Tibial nerve (tissue), 4 donors: Measurements from ENCODE around the gene MFAP3L. TPM values are rescaled to one million over a fixed set of nuclear protein-coding genes. Genes with fewer than 3 reads are reported as not detected.

Experiments
- DNase-seq, 2 donors: peaks; one replicate each; pipeline ENCODE4 v3.0.0-alpha.2; 2019; ENCODE audit warnings: low spot score in 2 of 2
- H3K27ac ChIP-seq, 4 donors: fragments of 200-600 bp; sonication (generic) in 3 of 4; one replicate each; pipeline ENCODE4 v1.5.1; 2017 to 2019; ENCODE audit warnings: mild to moderate bottlenecking in 1 of 4
- H3K27me3 ChIP-seq, 2 donors: fragments of 200-600 bp; sonication (generic) in 1 of 2; one replicate each; pipeline versions ENCODE4 v1.5.1 to v1.6.0; 2017 to 2019
- H3K36me3 ChIP-seq, 3 donors: fragments of 200-600 bp; sonication (generic); one replicate each; pipeline ENCODE4 v1.5.1; 2018 to 2019
- H3K4me1 ChIP-seq, 4 donors: fragments of 200-600 bp; sonication (generic) in 3 of 4; one replicate each; pipeline ENCODE4 v1.5.1; 2017 to 2019
- H3K4me3 ChIP-seq, 4 donors: fragments of 200-600 bp; sonication (generic) in 3 of 4; one replicate each; pipeline ENCODE4 v1.5.1; 2017 to 2019; ENCODE audit warnings: mild to moderate bottlenecking in 1 of 4, moderate library complexity in 1 of 4
- H3K9me3 ChIP-seq, 4 donors: fragments of 200-600 bp; sonication (generic) in 3 of 4; one replicate each; pipeline ENCODE4 v1.5.1; 2017 to 2019
- CTCF ChIP-seq, 5 experiments: fragments of 200-600 bp in 3 of 5; fragments of 450-650 bp in 2 of 5; sonication (generic) in 3 of 5; IDR thresholded peaks; one replicate each; pipeline ENCODE4 v1.5.1; 2016 to 2019; ENCODE audit warnings: antibody characterized with exemption in 5 of 5, mild to moderate bottlenecking in 3 of 5, moderate library complexity in 2 of 5
- EP300 ChIP-seq, 2 donors: sonication (generic); formaldehyde crosslinking; IDR thresholded peaks; one replicate each; pipeline ENCODE4 v1.6.1; 2017; ENCODE audit warnings: antibody characterized with exemption in 2 of 2, mild to moderate bottlenecking in 1 of 2
- POLR2A ChIP-seq, 2 donors: fragments of 450-650 bp; IDR thresholded peaks; one replicate each; pipeline ENCODE4 v1.6.1; 2017; ENCODE audit warnings: antibody characterized with exemption in 2 of 2, mild to moderate bottlenecking in 2 of 2, moderate library complexity in 2 of 2
- WGBS, 2 donors: methylation state at CpG; one replicate each; pipeline ENCODE4 v1.1.5; 2018; 5-methylcytosine and 5-hydroxymethylcytosine counted together
- total RNA-seq, 4 donors: library from RNA; depleted of rRNA; stranded (reverse); fragments of >200 nt; gene quantifications; one replicate each; pipeline ENCODE4 v1.1.0, GENCODE V29; 2016

MFAP3L gene
- total RNA-seq, 4 donors from 2014 or later, result 15.3 to 37.4 (median 21.2) TPM

- Histone ChIP-seq H3K27me3 (no peaks in the 10 kb centered on the region), H3K4me3 (no peak overlapping the region), H3K27ac (no peak overlapping the region), H3K4me1 (no peaks in the 10 kb centered on the region), H3K36me3 (no peaks in the 10 kb centered on the region), H3K9me3 (no peaks in the 10 kb centered on the region)
- TF ChIP-seq EP300 (IDR thresholded peaks at IDR 0.05) (no peak), POLR2A (IDR thresholded peaks at IDR 0.05) (no peak)
- WGBS, 2 donors, result 53 to 61% methylated on average over 1 of the region's 1 CpG
- DNase-seq, result no peak
Observed at GRCh38 chr4:170035231-170035630, 9.0 kb upstream of the MFAP3L start.

- Histone ChIP-seq H3K4me3 (no peak overlapping the region), H3K4me1 (no peaks in the 10 kb centered on the region), H3K27ac (no peak overlapping the region), H3K27me3 (no peaks in the 10 kb centered on the region), H3K36me3 (no peaks in the 10 kb centered on the region), H3K9me3 (no peaks in the 10 kb centered on the region)
- 51 to 59% methylated on average over 2 of the region's 2 CpGs for WGBS, 2 donors
- TF ChIP-seq POLR2A (IDR thresholded peaks at IDR 0.05), result no peak
- TF ChIP-seq EP300 (IDR thresholded peaks at IDR 0.05), result no peak
- no peak for TF ChIP-seq CTCF (IDR thresholded peaks at IDR 0.05)
- no peak for DNase-seq
Observed at GRCh38 chr4:170033999-170034398, 7.8 kb upstream of the MFAP3L start.

GRCh38 chr4:170030121-170030520 lies 3.9 kb upstream of the MFAP3L start:
- Histone ChIP-seq H3K4me3 (no peak overlapping the region), H3K36me3 (no peaks in the 10 kb centered on the region), H3K27ac (no peak overlapping the region), H3K4me1 (peaks cover 0 to 13% (median 2%) of the 10 kb centered on the region in 4 donors), H3K27me3 (no peaks in the 10 kb centered on the region), H3K9me3 (no peaks in the 10 kb centered on the region)
- DNase-seq, result no peak
- 21 to 22% methylated on average over 1 of the region's 1 CpG for WGBS, 2 donors
- TF ChIP-seq POLR2A (IDR thresholded peaks at IDR 0.05), result no peak
- no peak for TF ChIP-seq EP300 (IDR thresholded peaks at IDR 0.05)
- no peak for TF ChIP-seq CTCF (IDR thresholded peaks at IDR 0.05)

GRCh38 chr4:170027181-170027829 lies 1.1 kb upstream of the MFAP3L start:
- Histone ChIP-seq H3K27me3 (no peaks in the 10 kb centered on the region), H3K27ac (peak overlapping the region; percentile 76 to 94 (median 88)), H3K9me3 (no peaks in the 10 kb centered on the region), H3K4me1 (peaks cover 0 to 16% (median 2%) of the 10 kb centered on the region in 4 donors), H3K4me3 (peak overlapping the region; percentile 87 to 95 (median 90)), H3K36me3 (no peaks in the 10 kb centered on the region)
- 3 to 4% methylated on average over 35 to 37 of the region's 37 CpGs for WGBS, 2 donors
- TF ChIP-seq EP300 (IDR thresholded peaks at IDR 0.05) (peak; percentile 62 to 85), POLR2A (IDR thresholded peaks at IDR 0.05) (peak; percentile 25 to 75), CTCF (IDR thresholded peaks at IDR 0.05) (peak in 2 of 5 experiments; percentile 22 to 64)
- peak; percentile 87 to 96 for DNase-seq

- WGBS, 2 donors, result 5 to 13% methylated on average over 18 to 36 of the region's 74 CpGs
- no peaks in the 10 kb centered on the region for H3K27me3 ChIP-seq
- H3K9me3 ChIP-seq, result no peaks in the 10 kb centered on the region
- peak overlapping the region; percentile 76 to 91 (median 85) for H3K27ac ChIP-seq
- peaks cover 0 to 20% (median 2%) of the 10 kb centered on the region in 4 donors for H3K4me1 ChIP-seq
- peak in 1 of 2 donors; percentile 9 for DNase-seq
- peak overlapping the region; percentile 42 to 95 (median 88) for H3K4me3 ChIP-seq
- no peaks in the 10 kb centered on the region for H3K36me3 ChIP-seq
- TF ChIP-seq CTCF (IDR thresholded peaks at IDR 0.05) (no peak), EP300 (IDR thresholded peaks at IDR 0.05) (no peak), POLR2A (IDR thresholded peaks at IDR 0.05) (no peak)
Observed at GRCh38 chr4:170025523-170026252, 507 bp downstream of the MFAP3L start.
